HEK293 (cell line): Measurements from ENCODE around the gene MCU.
A peak's percentile ranks its signal among the peaks of the same experiment; 100 is the strongest.
"Not testable (repeated sequence)": the region's sequence is repeated elsewhere in the genome, so short reads cannot be mapped to it uniquely, and the experiment has no call there.

ENCODE experiments used
- CTCF ChIA-PET: fragments of 350-600 bp; formaldehyde crosslinking; extraction: SDS; loops from one replicate; lab custom pipeline; 2021; ENCODE audit warnings: antibody characterized with exemption; lab: Yijun Ruan, JAX
- POLR2A ChIA-PET: fragments of 300-600 bp; formaldehyde crosslinking; extraction: SDS; loops from one replicate; lab custom pipeline; 2020; ENCODE audit warnings: antibody characterized with exemption, inconsistent platforms; lab: Yijun Ruan, JAX
- H3K27ac ChIP-seq: fragments of 200-500 bp; sonication (Bioruptor generic); 2 replicates; pipeline ENCODE4 v1.5.1; 2014; ENCODE audit warnings: low read depth, low read length, control low read depth, inconsistent platforms; ENCODE audit errors: extremely low read depth
- H3K36me3 ChIP-seq, 2 experiments: fragments of 200-500 bp in 1 of 2; sonication (Bioruptor generic) in 1 of 2; 1 replicate in 1 of 2; 2 replicates in 1 of 2; pipeline ENCODE4 v1.5.1; 2014 to 2017; ENCODE audit warnings: inconsistent platforms in 2 of 2, low read length in 2 of 2; ENCODE audit not compliant: control insufficient read depth in 2 of 2, insufficient read depth in 1 of 2
- H3K4me1 ChIP-seq: fragments of 200-500 bp; sonication (Bioruptor generic); 2 replicates; pipeline ENCODE4 v1.5.1; 2014; ENCODE audit warnings: mild to moderate bottlenecking, low read length, inconsistent platforms; ENCODE audit not compliant: control insufficient read depth, insufficient read depth
- H3K4me3 ChIP-seq: 2 replicates; pipeline ENCODE4 v1.5.1; 2011; ENCODE audit warnings: low read depth, mild to moderate bottlenecking, control low read depth, low read length, moderate library complexity
- H3K9me3 ChIP-seq: fragments of 200-500 bp; sonication (Bioruptor generic); 2 replicates; pipeline ENCODE4 v1.5.1; 2014; ENCODE audit warnings: low read depth, low read length, inconsistent platforms; ENCODE audit not compliant: control insufficient read depth, insufficient read depth
- PRDM10 ChIP-seq: fragments of 450-650 bp; formaldehyde crosslinking; IDR thresholded peaks from 2 replicates; pipeline ENCODE4 v1.5.1; 2016; ENCODE audit warnings: missing biosample characterization, missing genetic modification characterization
- PRDM6 ChIP-seq: fragments of 450-650 bp; formaldehyde crosslinking; IDR thresholded peaks from 2 replicates; pipeline ENCODE4 v1.5.1; 2017; ENCODE audit warnings: missing biosample characterization, missing genetic modification characterization
- YY1 ChIP-seq: fragments of 450-650 bp; formaldehyde crosslinking; IDR thresholded peaks from 2 replicates; pipeline ENCODE4 v1.5.1; 2018; ENCODE audit warnings: missing biosample characterization, missing genetic modification characterization
- ZEB2 ChIP-seq: fragments of 450-650 bp; formaldehyde crosslinking; IDR thresholded peaks from 2 replicates; pipeline ENCODE4 v1.5.1; 2016; ENCODE audit warnings: missing biosample characterization, missing genetic modification characterization
- ZNF146 ChIP-seq: fragments of 450-650 bp; formaldehyde crosslinking; IDR thresholded peaks from 2 replicates; pipeline ENCODE4 v1.5.1; 2016; ENCODE audit warnings: missing biosample characterization, missing genetic modification characterization
- ZNF24 ChIP-seq: fragments of 450-650 bp; formaldehyde crosslinking; IDR thresholded peaks from 2 replicates; pipeline ENCODE4 v1.5.1; 2016; ENCODE audit warnings: missing biosample characterization, missing genetic modification characterization
- ZNF394 ChIP-seq: fragments of 450-650 bp; formaldehyde crosslinking; IDR thresholded peaks from 2 replicates; pipeline ENCODE4 v1.5.1; 2016; ENCODE audit warnings: missing biosample characterization, missing genetic modification characterization, mild to moderate bottlenecking, moderate library complexity, borderline replicate concordance
- ZNF837 ChIP-seq: fragments of 450-650 bp; formaldehyde crosslinking; IDR thresholded peaks from 2 replicates; pipeline ENCODE4 v1.5.1; 2016; ENCODE audit warnings: missing biosample characterization, missing genetic modification characterization

The MCU gene

GRCh38 chr10:72694476-72695369 lies 2.8 kb downstream of the MCU start (continued):
- TF ChIP-seq PRDM10: peak; percentile 46; the same call in 1 of the 2 replicates

GRCh38 chr10:72695496-72695895 lies 3.6 kb downstream of the MCU start:
- Histone ChIP-seq H3K36me3 (no peaks in the 10 kb centered on the region), H3K4me3 (no peak overlapping the region), H3K9me3 (no peaks in the 10 kb centered on the region), H3K27ac (no peak overlapping the region), H3K4me1 (peaks cover 20% of the 10 kb centered on the region)
- TF ChIP-seq PRDM6 (tag by site-specific recombination) (peak; percentile 43; the same call in 1 of the 2 replicates), ZNF394 (tag by site-specific recombination) (no peak)
- CTCF ChIA-PET: interaction anchor here (0.6 to 3.1 kb wide), 12 partner anchors 9 to 214 kb away, joined by 3 to 18 read pairs (median 4); no protein-coding TSS in a partner anchor
- POLR2A ChIA-PET: no interaction called here

GRCh38 chr10:72697716-72698115 lies 5.8 kb downstream of the MCU start:
- TF ChIP-seq YY1 (no peak), ZNF24 (no peak), ZNF837 (tag by site-specific recombination) (no peak), ZNF146 (tag by site-specific recombination) (no peak), ZEB2 (tag by site-specific recombination) (no peak)
- TF ChIP-seq, all 188 proteins: peak for 0
- Histone ChIP-seq H3K4me1 (peaks cover 20% of the 10 kb centered on the region), H3K9me3 (no peaks in the 10 kb centered on the region), H3K4me3 (no peak overlapping the region), H3K27ac (no peak overlapping the region), H3K36me3 (no peaks in the 10 kb centered on the region)
- CTCF ChIA-PET: interaction anchor here (0.6 to 1.3 kb wide), 2 partner anchors 136 to 203 kb away, joined by 4 to 5 read pairs; no protein-coding TSS in a partner anchor
- POLR2A ChIA-PET: interaction anchor here (0.5 to 1.0 kb wide), 3 partner anchors 88 to 746 kb away, joined by 3 to 5 read pairs (median 3); no protein-coding TSS in a partner anchor

GRCh38 chr10:72702465-72702864 lies 10.5 kb downstream of the MCU start:
- H3K27ac ChIP-seq, H3K36me3 ChIP-seq, H3K4me1 ChIP-seq, H3K4me3 ChIP-seq, H3K9me3 ChIP-seq: not testable (repeated sequence)
- CTCF ChIA-PET: interaction anchor here (0.7 kb wide), 1 partner anchor 557 kb away, joined by 3 read pairs; no protein-coding TSS in a partner anchor
- POLR2A ChIA-PET: interaction anchor here (0.8 kb wide), 1 partner anchor 11 kb away, joined by 3 read pairs; the partner anchor contains the start of gene MCU
